Globus pallidus (tissue), 1 donor: ENCODE data around the gene MYO15B.

Experiments
- DNase-seq: peaks from one replicate; pipeline ENCODE4 v3.0.0-alpha.2; 2015; ENCODE audit warnings: low spot score

MYO15B gene

DNA sequence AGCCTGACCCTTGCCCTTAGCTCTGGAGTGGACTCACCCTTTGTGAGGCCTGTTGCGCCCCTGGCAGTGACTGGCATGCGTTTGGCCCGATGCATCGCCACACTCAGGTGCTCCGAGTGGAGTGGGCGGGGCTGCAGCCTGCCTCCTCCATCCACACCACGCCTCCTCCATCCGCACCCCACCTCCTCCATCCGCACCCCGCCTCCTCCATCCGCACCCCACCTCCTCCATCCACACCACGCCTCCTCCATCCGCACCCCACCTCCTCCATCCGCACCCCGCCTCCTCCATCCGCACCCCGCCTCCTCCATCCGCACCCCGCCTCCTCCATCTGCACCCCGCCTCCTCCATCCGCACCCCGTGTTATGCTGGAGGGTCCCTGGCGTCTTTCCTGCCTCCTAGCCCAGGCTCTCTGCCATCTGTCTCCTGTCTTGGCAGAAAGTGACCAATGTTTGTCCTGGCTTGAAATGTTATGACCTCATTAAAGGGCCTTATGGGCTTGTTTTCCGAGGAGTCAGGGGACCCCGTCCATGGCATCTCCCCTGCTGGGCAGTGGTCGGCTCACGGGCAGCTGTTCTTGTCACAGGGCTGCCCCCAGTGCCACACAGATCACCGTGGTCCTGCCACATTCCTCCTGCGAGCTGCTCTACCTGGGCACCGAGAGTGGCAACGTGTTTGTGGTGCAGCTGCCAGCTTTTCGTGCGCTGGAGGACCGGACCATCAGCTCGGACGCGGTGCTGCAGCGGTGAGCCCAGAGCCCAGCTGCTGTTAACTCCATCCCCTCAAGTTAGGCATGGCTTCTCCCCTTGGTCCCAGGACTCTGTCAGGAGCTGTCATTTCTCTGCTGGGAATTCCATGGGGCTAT, 28.7 kb upstream of the MYO15B start:
- DNase-seq = no peak

DNA sequence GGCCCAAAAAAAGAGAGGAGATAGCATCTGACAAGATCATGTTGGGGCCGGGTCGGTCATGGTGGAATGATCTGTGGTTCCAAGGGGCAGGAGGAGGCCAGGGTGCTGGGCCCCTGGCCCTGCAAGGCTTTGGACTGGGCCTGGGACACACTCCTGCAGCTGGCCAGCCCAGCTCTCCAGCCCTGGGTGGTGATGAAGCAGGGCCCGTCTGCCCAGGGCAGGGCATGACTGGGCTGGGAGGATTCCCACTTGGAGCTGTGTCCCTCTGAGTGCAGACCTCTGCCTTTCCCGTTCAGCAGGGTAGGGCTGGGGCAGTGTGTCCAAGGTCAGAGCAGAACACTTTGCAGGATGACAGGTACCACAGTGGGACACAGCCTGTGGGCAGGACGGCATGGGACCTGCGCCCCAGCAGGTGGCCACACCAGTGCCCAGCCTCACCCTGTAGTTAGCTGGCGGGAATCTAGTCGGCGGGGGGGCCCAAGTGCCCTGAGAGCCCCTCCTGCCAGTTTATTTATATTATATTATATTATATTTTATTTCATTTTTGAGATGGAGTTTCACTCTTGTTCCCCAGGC, 27.6 kb upstream of the MYO15B start:
- no peak for DNase-seq

DNA sequence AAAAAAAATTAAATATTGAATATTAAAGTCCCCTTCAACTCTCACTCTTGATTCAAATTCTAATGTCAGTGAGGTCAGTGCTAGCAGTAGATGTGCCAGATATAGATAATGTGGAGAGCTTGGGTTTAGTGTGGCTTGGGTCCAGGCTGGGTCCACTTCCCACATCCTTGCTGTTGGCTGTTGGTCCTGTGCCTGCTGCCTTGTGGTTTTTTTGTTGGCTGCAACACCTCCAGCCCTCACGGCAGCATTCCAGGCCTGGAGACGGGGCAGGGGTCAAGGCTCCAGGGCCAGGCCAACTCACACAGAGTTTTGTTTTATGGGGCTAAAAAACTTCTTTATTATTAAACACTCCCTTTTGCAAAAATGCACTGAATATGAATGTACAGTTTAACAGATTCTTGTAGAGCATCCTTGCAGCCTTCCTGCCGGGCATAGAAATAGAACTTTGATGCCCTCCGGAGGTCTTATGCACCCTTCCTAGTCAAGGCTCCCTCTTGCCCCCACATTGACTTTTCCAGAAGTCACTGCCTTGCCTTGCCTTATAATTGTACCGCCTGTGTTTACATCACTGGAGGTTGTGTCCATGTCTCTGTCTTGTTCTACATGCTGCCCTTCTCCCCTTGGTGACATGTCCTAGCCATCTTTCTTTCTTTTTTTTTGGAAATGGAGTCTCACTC, 25.5 kb upstream of the MYO15B start:
- no peak for DNase-seq

DNA sequence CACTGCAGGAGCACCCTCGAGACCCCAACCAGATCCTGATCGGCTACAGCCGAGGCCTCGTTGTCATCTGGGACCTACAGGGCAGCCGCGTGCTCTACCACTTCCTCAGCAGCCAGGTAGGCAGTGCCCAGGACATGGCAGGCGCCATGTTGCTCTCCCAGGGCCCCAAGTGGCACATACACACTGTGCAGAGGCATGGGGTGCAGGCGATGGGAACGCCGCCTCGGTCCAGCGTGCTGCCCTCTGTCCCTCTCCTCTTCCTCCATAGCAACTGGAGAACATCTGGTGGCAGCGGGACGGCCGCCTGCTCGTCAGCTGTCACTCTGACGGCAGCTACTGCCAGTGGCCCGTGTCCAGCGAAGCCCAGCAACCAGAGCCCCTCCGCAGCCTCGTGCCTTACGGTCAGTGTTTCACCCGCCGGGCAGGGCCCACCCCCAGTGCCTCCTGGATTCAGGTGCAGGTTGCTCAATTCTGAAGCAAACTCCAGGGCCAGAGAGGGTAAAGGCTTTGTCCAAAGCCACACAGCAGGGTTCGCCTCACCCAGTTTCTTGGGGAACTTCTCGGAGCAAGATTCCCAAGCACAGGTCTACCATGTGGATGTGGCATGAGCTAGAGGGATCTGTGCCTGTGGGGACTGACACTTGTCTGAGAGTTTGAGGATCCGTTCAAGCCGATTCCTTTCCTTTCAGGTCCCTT, 24.4 kb upstream of the MYO15B start:
- DNase-seq = no peak

DNA sequence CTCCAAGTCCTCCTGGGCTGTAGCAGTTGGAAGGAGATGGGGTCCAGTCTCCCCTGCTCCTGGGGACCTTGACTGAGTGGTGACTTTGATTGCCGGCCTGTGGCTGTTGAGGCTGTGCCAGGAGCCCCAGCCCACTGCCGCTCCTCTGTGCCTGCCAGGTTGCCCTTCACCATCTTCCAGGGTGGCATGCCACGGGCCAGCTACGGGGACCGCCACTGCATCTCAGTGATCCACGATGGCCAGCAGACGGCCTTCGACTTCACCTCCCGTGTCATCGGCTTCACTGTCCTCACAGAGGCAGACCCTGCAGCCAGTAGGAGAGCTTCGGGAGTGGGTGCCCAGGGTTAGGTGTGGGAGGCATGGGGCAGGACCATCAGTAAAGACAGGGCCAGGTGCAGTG, 23.4 kb upstream of the MYO15B start:
- DNase-seq = no peak

DNA sequence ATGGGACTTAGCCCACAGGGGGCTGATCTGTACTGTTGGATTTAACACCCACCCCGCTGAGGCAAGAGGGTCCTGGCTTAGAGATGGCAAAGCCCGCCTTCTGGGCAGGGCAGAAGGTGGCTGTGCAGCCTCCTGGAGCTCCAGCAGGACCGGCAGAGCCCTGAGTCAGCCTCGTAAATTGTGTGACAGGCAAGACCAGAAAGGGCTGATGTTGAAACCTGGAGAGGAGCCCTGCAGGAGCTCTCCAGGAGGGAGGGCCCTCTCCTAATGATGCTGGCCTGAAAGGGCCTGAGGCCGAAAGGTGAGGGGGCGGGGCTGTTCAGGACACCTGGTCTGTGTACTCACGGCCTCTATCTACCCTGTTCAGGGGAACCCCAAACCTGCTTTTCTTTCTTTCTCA, 22.5 kb upstream of the MYO15B start:
- DNase-seq = no peak

DNA sequence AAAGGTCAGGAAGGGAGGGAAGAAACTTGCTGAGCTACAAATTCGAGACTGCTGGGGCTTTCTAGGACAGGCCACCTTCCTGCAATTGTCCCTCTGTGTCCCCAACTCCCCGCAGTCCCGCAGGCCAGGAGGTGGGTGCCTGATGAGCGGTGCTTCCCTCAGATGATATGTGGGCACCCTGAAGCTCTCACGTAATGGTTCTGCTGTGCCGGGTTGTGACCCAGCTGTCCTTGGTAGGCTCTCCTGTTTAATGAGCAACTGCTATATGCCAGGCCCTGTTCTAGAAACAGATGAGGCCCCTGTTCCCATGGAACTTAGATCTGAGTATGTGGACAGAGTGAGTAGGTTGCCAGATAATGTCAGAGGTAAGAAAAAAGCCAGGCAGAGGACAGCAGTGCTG, 22.0 kb upstream of the MYO15B start:
- DNase-seq = no peak

DNA sequence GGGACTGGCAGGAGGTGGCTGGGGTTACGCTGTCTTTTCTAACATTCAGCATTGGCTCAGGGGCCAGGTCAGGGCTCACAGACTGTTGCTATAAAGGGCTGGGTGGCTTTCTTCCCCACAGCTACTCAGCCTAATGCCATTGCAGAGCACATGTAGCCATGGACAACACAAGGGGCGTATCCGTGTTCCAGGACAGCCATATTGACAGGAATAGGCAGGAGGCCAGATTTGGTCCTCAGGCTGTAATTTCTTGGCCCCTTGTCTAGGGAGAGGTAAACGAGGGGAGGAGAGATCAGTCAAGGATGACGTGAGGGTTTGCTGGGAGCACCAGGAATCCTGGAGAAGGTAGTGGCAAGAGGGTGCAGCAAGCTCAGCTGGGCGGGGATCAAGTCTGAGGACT, 21.2 kb upstream of the MYO15B start:
- no peak for DNase-seq

DNA sequence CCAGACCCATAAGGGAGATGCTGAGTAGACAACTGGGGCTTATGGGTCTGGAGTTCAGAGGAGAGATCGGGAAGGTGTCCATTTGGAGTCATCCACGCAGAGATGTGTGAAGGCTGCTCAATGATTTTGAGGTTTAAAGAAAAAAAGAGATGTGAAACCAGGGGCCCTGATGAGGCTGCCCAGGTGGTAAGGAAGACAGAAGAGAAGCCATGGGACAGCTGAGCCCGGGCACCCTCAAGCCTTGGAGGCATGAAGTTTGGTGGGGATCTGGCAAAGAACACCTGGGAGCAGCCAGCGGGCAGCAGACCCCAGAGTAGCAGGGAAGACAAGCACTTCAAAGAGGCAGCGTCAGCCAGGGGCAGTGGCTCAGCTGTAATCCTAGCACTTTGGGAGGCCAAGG, 20.8 kb upstream of the MYO15B start:
- no peak for DNase-seq

DNA sequence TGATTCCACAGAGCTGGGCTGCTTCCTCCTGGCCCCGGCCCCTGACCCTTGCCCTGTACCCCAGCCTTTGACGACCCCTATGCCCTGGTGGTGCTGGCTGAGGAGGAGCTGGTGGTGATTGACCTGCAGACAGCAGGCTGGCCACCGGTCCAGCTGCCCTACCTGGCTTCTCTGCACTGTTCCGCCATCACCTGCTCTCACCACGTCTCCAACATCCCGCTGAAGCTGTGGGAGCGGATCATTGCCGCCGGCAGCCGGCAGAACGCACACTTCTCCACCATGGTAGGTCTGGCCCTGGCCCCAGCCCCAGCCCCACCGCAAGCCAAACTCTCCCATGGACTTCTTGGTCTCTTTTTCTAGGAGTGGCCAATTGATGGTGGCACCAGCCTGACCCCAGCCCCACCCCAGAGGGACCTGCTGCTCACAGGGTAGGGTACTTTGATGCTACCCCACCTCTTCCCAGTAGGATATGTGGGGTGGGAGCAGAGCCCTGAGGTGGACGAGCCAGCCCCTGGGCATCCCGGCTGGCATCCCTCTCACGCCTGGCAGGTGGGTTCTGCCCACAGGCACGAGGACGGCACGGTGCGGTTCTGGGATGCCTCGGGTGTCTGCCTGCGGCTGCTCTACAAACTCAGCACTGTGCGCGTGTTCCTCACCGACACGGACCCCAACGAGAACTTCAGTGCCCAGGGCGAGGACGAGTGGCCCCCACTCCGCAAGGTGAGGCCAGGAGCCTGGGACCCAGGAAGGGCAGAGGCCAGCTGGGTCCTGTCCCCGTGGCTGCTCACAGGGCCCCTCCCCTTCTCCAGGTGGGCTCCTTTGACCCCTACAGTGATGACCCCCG, 19.0 kb upstream of the MYO15B start:
- DNase-seq = no peak

DNA sequence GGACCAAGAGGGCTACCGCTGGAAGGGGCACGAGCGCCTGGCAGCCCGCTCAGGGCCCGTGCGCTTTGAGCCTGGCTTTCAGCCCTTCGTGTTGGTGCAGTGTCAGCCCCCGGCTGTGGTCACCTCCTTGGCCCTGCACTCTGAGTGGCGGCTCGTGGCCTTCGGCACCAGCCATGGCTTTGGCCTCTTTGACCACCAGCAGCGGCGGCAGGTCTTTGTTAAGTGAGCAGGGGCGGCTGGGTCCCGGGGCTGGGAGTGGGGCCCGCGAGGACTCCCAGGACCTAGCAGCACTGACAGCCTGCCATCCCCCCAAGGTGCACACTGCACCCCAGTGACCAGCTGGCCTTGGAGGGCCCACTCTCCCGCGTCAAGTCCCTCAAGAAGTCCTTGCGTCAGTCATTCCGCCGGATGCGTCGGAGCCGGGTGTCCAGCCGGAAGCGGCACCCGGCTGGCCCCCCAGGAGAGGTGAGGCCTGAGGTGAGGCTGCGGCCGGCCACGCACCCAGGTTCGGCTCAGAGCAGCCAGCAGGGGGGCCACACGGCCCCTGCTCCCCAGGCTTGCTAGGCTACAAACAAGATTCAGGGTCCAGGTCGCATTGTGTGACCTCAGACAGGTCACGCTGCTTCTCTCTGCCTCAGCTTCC, 17.4 kb upstream of the MYO15B start:
- DNase-seq = no peak

DNA sequence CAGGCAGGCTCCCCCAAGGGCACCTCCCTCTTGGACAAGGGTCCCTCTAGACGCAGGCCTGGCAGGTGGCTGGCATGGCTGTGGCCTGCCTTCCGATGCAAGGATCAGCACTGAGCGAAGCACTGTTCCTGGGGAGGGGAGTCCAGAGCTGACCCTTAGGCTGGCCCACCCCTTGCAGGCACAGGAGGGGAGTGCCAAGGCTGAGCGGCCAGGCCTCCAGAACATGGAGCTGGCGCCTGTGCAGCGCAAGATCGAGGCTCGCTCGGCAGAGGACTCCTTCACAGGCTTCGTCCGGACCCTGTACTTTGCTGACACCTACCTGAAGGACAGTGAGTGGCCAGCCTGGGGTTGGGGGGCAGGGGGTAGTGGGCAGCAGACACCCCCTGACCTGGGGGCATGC, 16.8 kb upstream of the MYO15B start:
- DNase-seq = no peak

DNA sequence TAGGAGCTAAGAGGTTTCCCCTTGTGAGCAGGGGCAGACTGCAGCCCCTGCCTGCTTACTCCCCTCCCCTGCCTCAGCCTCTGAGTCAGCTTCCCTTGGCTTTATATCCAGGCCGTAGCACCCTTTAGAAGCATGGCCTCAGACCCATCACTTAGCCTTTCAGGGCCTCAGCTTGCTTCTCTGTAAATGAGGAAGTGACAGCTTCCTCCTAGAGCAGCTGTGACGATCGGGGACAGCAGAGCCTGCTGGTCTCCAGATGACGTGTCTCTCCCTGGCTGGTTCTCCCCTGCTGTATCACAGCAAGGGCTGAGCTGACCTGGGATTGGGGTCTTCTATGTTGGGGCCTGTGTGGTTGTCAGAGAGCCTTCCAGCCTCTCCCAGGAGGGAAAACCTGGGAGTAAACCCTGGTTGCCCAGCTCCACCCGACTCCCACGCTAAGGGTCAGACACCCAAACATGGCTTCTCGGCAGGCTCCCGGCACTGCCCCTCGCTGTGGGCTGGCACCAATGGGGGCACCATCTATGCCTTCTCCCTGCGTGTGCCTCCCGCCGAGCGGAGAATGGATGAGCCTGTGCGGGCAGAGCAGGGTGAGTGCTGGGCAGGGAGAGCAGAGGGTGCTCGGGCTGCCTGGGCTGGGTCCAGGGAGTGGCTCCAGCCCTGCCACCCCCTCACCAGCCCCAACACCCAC, 16.3 kb upstream of the MYO15B start:
- peak; percentile 54 for DNase-seq

DNA sequence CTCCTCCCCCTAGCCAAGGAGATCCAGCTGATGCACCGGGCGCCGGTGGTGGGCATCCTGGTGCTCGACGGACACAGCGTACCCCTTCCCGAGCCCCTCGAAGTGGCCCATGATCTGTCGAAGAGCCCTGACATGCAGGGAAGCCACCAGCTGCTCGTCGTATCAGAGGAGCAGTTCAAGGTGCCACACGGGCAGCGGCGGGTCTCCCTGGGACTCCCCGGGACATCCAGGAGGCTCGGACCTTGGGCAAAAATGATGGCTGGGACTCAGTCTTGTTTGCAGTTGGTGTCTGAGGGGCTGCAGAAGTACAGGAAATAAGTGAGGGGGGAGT, 15.8 kb upstream of the MYO15B start:
- no peak for DNase-seq

DNA sequence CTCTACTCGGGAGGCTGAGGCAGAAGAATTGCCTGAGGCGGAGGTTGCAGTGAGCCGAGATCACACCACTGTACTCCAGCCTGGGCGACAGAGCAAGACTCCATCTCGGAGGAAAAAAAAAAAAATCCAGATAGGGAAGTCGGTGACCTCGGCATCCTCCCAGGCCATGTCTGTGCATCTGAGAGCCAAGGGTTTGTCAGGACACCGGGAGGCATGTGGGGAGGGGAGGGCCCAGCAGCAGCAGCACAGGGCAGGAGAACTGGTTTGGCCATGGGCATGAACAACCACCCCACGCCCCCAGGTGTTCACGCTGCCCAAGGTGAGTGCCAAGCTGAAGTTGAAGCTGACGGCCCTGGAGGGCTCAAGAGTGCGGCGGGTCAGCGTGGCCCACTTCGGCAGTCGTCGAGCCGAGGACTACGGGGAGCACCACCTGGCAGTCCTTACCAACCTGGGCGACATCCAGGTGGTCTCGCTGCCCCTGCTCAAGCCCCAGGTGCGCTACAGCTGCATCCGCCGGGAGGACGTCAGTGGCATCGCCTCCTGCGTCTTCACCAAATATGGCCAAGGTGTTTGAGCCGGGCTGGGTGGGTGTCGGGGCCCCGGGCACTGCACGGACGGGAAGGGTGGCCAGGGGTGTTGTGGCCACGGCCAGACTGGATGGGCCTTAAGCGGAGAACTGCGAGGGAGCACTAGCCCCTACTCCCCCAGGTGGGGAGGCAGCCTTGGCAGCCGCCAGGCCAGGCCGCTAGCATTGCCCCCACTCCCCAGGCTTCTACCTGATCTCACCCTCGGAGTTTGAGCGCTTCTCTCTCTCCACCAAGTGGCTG, 14.7 kb upstream of the MYO15B start:
- DNase-seq = no peak

DNA sequence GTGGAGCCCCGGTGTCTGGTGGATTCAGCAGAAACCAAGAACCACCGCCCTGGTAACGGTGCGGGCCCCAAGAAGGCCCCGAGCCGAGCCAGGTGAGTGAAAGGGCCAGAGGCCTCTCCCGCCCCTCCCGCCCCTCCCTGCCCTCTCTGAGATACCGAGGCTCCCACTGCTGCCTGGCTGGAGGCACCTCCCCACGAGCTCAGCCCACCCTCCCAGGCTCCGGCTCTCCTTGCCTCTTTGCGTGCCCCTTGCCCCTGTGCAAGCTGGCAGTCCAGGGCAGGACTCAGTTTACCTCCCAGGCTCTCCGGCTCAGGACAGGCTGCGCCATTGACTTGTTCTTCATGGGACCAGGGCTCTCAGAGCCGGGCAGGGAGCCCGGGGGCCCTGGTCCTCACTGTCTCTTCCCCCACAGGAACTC, 14.1 kb upstream of the MYO15B start:
- DNase-seq = no peak

DNA sequence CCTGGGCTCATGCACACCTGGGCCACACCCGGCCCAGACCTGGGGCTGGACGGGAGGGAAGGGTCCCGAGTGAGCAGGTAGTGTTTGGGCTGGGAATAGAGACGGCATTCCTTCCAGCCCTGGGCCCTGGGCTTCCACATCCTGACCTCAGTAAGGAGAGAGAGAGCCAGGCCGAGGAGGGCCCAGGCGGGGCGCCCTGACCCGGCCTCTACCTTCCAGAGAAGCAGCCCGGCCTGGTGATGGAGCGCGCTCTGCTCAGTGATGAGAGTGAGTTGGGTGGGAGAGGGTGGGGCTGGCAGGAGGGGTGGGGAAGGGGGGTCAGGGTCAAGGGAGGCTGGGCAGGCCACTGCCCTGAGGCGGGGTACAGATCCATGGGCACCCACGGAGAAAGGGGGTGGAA, 13.6 kb upstream of the MYO15B start:
- no peak for DNase-seq

DNA sequence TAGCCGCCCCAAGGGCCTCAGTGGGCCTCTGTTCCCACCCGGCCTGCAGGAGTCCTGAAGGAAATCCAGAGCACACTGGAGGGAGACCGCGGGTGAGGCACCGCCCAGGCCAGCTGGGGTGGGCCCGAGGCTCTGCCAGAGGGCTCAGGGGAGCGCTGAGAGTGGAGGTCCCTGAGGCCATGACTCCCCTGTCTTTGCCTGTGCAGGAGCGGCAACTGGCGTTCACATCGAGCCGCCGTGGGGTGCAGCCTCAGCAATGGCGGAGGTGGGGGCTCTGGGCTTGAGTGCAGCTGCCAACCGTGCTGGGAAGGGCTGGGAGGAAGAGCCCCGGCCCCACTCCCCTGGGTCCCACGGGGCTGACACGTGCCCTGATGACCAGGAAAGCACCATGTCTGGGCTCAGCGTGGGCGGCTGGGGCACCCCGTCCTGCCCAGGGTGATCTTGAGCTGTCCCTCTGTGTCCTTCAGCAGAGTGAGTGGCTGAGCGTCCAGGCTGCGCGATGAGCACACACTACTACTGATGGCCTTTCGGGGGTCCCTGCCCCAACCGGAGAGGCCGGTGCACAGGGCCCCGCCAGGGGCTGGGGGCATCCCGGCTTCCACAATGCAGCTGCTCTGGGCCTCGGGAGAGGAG, 13.1 kb upstream of the MYO15B start:
- no peak for DNase-seq

DNA sequence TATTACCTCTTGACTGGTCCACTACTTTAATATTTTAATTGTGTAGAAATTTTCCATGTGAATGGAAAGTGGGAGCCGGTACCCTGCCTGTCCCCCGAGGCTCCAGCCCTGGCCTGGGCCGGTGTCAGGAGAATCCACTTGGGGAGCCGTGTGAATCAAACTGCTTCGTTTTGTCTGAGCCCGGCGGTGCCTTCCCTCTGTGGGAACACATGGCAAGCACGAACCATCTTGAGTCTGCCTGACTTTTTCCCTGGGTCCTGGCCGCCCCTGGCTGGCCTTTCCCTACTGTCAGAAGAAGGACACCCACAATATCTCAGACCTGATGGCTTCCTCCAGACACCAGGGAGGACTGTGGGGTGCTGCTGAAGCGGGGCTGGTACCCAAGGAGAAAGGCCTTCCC, 12.4 kb upstream of the MYO15B start:
- no peak for DNase-seq
